GM12801 (cell line): Measurements from ENCODE around the gene PDE4D.

Experiments
- CTCF ChIP-seq: IDR thresholded peaks from one replicate; pipeline ENCODE4 v1.5.1; 2011; ENCODE audit warnings: control low read depth; ENCODE audit not compliant: insufficient read length; ENCODE audit errors: extremely low read depth

Gene PDE4D

GRCh38 chr5:59241552-59241951, 652.0 kb downstream of the PDE4D start:
- TF ChIP-seq CTCF, result no peak

- TF ChIP-seq CTCF, result no peak
Measured at GRCh38 chr5:59241119-59241518, 652.4 kb downstream of the PDE4D start.

GRCh38 chr5:59238126-59238902, 655.2 kb downstream of the PDE4D start:
- TF ChIP-seq CTCF, result no peak

- TF ChIP-seq CTCF, result no peak
Measured at GRCh38 chr5:59236986-59237385, 656.5 kb downstream of the PDE4D start.

GRCh38 chr5:59236448-59236847, 657.1 kb downstream of the PDE4D start:
- no peak for TF ChIP-seq CTCF

- TF ChIP-seq CTCF, result no peak
Measured at GRCh38 chr5:59234236-59234635, 659.3 kb downstream of the PDE4D start.

GRCh38 chr5:59231221-59231931, 662.1 kb downstream of the PDE4D start:
- no peak for TF ChIP-seq CTCF
